IPS DF 6.9 (cell line): ENCODE measurements around the gene EXOC4.
"Not testable (repeated sequence)": the region's sequence is repeated elsewhere in the genome, so short reads cannot be mapped to it uniquely, and the experiment has no call there.

Source experiments
- DNase-seq: peaks from one replicate; pipeline ENCODE4 v3.0.0-alpha.2; 2013; ENCODE audit warnings: low read depth, low spot score
- H3K27ac ChIP-seq: one replicate; pipeline ENCODE4 v1.5.1; 2013; ENCODE audit warnings: low read length, control low read depth
- H3K27me3 ChIP-seq: 2 replicates; pipeline ENCODE4 v1.6.1; 2013; ENCODE audit warnings: mild to moderate bottlenecking, low read length; ENCODE audit not compliant: control insufficient read depth, insufficient read depth
- H3K36me3 ChIP-seq: 2 replicates; pipeline ENCODE4 v1.6.1; 2013; ENCODE audit warnings: low read length; ENCODE audit not compliant: control insufficient read depth, insufficient read depth
- H3K4me1 ChIP-seq: 2 replicates; pipeline ENCODE4 v1.6.1; 2013; ENCODE audit warnings: low read length; ENCODE audit not compliant: control insufficient read depth, insufficient read depth
- H3K4me3 ChIP-seq: 2 replicates; pipeline ENCODE4 v1.5.1; 2013; ENCODE audit warnings: mild to moderate bottlenecking, low read length
- H3K9me3 ChIP-seq: 2 replicates; pipeline ENCODE4 v1.6.1; 2013; ENCODE audit warnings: low read length, inconsistent platforms; ENCODE audit not compliant: control insufficient read depth, insufficient read depth
- WGBS: extraction: QIAGEN DNeasy Blood & Tissue Kit; methylation state at CpG from one replicate; pipeline ENCODE4 v1.1.7; 2013; ENCODE audit warnings: mixed read lengths, missing lambda C conversion rate; ENCODE audit not compliant: insufficient read length, insufficient coverage; 5-methylcytosine and 5-hydroxymethylcytosine counted together

The EXOC4 gene

DNA sequence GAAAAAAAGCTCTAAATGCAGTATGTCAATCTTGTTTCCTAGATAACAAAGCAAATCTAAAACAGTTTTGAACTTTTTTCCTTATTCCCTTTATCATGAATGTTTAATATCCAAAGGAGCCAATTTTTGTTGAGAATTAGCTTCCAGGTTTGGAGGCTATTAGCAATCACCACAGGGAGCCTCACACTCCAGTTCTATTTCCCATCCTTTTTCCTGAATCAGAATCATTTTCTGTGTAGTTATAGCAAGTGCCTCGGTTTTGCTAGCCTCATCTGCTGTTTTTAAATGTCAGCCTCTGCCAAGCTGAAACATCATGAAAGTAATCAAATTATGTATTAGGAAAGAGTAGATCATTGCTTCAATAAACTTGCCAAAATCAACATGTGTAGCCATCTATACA is 516.8 kb downstream of the EXOC4 start:
- no peaks in the 10 kb centered on the region for H3K27me3 ChIP-seq
- H3K4me3 ChIP-seq = no peak overlapping the region
- no CpG with 5 or more reads among the region's 1 CpG for WGBS
- no peak for DNase-seq
- no peak overlapping the region for H3K27ac ChIP-seq
- no peaks in the 10 kb centered on the region for H3K9me3 ChIP-seq
- no peaks in the 10 kb centered on the region for H3K4me1 ChIP-seq
- H3K36me3 ChIP-seq = no peaks in the 10 kb centered on the region

- Histone ChIP-seq H3K27me3 (no peaks in the 10 kb centered on the region), H3K4me3 (no peak overlapping the region), H3K4me1 (no peaks in the 10 kb centered on the region), H3K9me3 (no peaks in the 10 kb centered on the region), H3K27ac (no peak overlapping the region), H3K36me3 (no peaks in the 10 kb centered on the region)
- no peak for DNase-seq
These were observed 518.1 kb downstream of the EXOC4 start for GRCh38 chr7:133770863-133771492.

DNA sequence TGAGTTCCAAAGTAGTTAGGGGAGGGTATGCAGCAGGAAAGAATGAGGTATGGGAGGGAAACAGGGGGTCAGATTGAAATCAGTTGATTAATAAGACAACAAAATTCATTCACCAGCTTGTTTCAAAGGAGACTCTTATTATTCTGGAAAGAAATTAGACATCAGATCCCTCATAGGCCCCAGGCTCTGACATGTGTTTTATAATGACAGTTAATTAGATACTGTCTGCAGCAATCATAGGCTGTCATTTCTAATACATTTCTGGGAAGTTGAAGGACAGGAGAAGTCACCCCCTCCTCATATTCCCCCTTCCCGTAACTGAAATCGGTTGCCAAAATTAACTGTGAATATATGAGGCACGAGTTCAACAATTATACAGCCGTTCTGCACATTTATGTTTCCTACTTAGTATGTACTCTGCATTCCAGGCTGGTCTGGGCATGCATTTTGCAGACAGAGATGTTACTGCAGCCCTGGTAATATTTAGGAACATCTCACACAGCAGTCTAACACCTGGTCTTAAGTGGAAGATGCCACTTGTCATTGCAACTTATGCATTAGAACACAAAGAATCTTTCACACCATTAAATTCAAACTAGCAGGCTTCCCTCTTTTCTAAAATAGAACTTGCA is 519.0 kb downstream of the EXOC4 start:
- Histone ChIP-seq H3K27ac (no peak overlapping the region), H3K4me1 (no peaks in the 10 kb centered on the region), H3K4me3 (no peak overlapping the region), H3K9me3 (no peaks in the 10 kb centered on the region), H3K36me3 (no peaks in the 10 kb centered on the region), H3K27me3 (no peaks in the 10 kb centered on the region)
- no peak for DNase-seq
- no CpG with 5 or more reads among the region's 4 CpGs for WGBS

GRCh38 chr7:133773601-133774000 is 520.7 kb downstream of the EXOC4 start:
- Histone ChIP-seq H3K27me3 (no peaks in the 10 kb centered on the region), H3K36me3 (no peaks in the 10 kb centered on the region), H3K9me3 (no peaks in the 10 kb centered on the region), H3K4me3 (no peak overlapping the region), H3K27ac (no peak overlapping the region), H3K4me1 (no peaks in the 10 kb centered on the region)
- DNase-seq = no peak
- no CpG with 5 or more reads among the region's 3 CpGs for WGBS

DNA sequence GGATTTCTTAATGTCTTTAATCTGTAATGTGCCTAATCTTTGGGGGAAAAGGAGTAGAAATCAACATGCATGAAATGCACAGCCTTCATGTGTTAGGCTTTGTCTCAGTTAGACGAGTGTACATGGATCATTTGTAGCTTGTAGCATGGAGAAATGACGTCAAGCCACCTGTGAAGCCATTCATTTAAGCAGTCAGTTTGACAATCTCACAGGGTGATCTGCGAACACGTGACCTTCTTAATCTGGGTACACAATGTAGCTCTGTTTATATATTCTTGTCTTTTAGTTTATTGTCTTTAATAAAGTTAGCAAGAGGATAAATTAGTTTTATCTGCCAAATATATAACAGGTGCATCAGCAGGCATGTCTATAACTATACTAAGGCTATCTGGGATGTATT is 522.3 kb downstream of the EXOC4 start:
- WGBS = no CpG with 5 or more reads among the region's 4 CpGs
- no peaks in the 10 kb centered on the region for H3K36me3 ChIP-seq
- no peak for DNase-seq
- no peaks in the 10 kb centered on the region for H3K4me1 ChIP-seq
- no peaks in the 10 kb centered on the region for H3K9me3 ChIP-seq
- H3K27me3 ChIP-seq = no peaks in the 10 kb centered on the region
- H3K27ac ChIP-seq = no peak overlapping the region
- H3K4me3 ChIP-seq = no peak overlapping the region

DNA sequence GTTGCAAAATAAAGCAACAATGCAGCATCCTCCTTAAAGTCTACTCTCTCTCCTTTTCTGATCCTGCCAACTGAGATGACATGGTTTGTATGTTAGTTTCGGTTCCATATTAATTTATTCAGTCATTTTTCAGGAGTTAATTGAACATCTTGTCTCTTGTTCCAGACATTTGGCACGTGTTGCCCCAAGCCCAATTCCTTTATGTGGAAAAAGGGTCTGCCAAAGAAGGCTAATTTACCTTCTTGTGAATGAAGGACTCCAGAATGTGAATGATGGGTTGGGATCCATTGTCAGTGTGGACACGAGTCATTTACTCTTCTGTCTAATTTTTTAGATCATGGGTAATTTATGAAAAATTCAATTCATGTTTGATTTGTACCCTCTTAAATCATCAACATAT is 523.4 kb downstream of the EXOC4 start:
- H3K4me3 ChIP-seq = no peak overlapping the region
- no peak overlapping the region for H3K27ac ChIP-seq
- DNase-seq = no peak
- no CpG with 5 or more reads among the region's 3 CpGs for WGBS
- no peaks in the 10 kb centered on the region for H3K4me1 ChIP-seq
- H3K9me3 ChIP-seq = no peaks in the 10 kb centered on the region
- H3K27me3 ChIP-seq = no peaks in the 10 kb centered on the region
- no peaks in the 10 kb centered on the region for H3K36me3 ChIP-seq

DNA sequence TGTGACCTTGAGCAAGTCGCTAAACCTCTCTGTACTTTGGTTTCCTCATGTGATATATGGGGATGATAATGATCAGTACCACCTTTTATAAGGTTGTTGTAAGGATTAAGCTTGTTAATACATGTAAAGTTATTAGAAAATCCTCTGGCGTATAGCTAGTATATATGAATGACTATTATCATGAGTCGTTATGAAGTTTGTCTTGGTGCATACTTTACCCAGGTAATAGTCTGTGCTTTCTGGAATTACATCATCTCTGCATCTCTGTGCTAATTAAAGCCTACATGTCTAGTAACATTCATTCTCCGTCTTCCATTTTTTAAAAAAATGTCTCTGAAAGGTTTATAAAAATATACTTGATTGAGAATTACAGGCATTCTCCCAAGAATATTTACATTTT is 524.8 kb downstream of the EXOC4 start:
- Histone ChIP-seq H3K9me3 (no peaks in the 10 kb centered on the region), H3K4me3 (no peak overlapping the region), H3K27me3 (no peaks in the 10 kb centered on the region), H3K27ac (no peak overlapping the region), H3K36me3 (no peaks in the 10 kb centered on the region), H3K4me1 (no peaks in the 10 kb centered on the region)
- DNase-seq = no peak
- no CpG with 5 or more reads among the region's 4 CpGs for WGBS

DNA sequence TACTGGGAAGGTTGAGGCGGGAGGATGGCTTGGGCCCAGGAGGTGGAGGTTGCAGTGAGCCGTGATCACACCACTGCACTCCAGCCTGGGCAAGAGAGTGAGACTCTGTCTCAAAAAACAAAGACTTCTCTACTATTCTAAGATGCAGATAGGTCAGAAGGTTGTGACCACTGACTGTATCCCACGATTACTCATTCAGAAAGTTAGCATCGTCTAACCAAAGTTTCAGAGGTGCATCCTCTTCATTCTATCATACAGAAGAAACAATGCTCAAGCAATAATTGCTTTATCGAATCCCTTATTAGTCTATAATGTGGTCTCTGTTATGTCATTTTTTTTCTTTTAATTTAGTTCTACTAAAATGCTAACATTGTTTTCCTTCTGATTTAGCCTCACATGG is 525.6 kb downstream of the EXOC4 start:
- no peaks in the 10 kb centered on the region for H3K9me3 ChIP-seq
- no peaks in the 10 kb centered on the region for H3K4me1 ChIP-seq
- H3K27ac ChIP-seq = no peak overlapping the region
- H3K27me3 ChIP-seq = no peaks in the 10 kb centered on the region
- DNase-seq = no peak
- no peak overlapping the region for H3K4me3 ChIP-seq
- WGBS = no CpG with 5 or more reads among the region's 5 CpGs
- H3K36me3 ChIP-seq = no peaks in the 10 kb centered on the region

DNA sequence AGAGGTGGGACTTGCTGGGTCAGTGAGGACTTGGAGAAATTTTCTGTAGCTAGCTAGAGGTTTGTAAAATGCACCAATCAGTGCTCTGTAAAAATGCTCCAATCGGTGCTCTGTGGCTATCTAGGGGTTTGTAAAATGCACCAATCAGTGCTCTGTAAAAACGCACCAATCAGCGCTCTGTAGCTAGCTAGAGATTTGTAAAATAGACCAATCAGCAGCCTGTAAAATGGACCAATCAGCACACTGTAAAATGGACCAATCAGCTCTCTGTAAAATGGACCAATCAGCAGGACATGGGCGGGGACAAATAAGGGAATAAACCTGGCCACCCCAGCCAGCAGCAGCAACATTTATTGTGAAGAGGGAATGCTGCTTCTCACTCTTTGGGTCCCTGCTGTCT is 526.7 kb downstream of the EXOC4 start:
- H3K36me3 ChIP-seq, H3K4me3 ChIP-seq, H3K4me1 ChIP-seq, H3K27ac ChIP-seq, H3K9me3 ChIP-seq, DNase-seq, H3K27me3 ChIP-seq: not testable (repeated sequence)
- no CpG with 5 or more reads among the region's 4 CpGs for WGBS

GRCh38 chr7:133780912-133781311 is 528.0 kb downstream of the EXOC4 start:
- no peaks in the 10 kb centered on the region for H3K9me3 ChIP-seq

GRCh38 chr7:133781486-133782090 is 528.7 kb downstream of the EXOC4 start:
- H3K27ac ChIP-seq = no peak overlapping the region
- H3K4me1 ChIP-seq = no peaks in the 10 kb centered on the region
- H3K36me3 ChIP-seq = no peaks in the 10 kb centered on the region
- no CpG with 5 or more reads among the region's 7 CpGs for WGBS
- H3K9me3 ChIP-seq = no peaks in the 10 kb centered on the region
- H3K4me3 ChIP-seq = no peak overlapping the region
- no peak for DNase-seq
- no peaks in the 10 kb centered on the region for H3K27me3 ChIP-seq

More at GRCh38 chr7:133780912-133781311, 528.0 kb downstream of the EXOC4 start:
- WGBS = no CpG with 5 or more reads among the region's 2 CpGs
- Histone ChIP-seq H3K4me3 (no peak overlapping the region), H3K27me3 (no peaks in the 10 kb centered on the region), H3K27ac (no peak overlapping the region), H3K4me1 (no peaks in the 10 kb centered on the region), H3K36me3 (no peaks in the 10 kb centered on the region)
- no peak for DNase-seq
